Rectal smooth muscle tissue (tissue), 1 donor: Measurements from ENCODE around the gene DCP1B.

Experiments
- H3K27ac ChIP-seq: one replicate; pipeline ENCODE4 v1.7.0; 2013; ENCODE audit warnings: low read depth, low read length, inconsistent platforms
- H3K27me3 ChIP-seq: one replicate; pipeline ENCODE4 v1.7.0; 2013; ENCODE audit warnings: low read length; ENCODE audit not compliant: control insufficient read depth, insufficient read depth
- H3K36me3 ChIP-seq: one replicate; pipeline ENCODE4 v1.7.0; 2013; ENCODE audit warnings: low read length; ENCODE audit not compliant: control insufficient read depth, insufficient read depth
- H3K4me1 ChIP-seq: one replicate; pipeline ENCODE4 v1.7.0; 2013; ENCODE audit warnings: low read length; ENCODE audit not compliant: control insufficient read depth, insufficient read depth
- H3K4me3 ChIP-seq: one replicate; pipeline ENCODE4 v1.7.0; 2013; ENCODE audit warnings: low read length
- H3K9ac ChIP-seq: one replicate; pipeline ENCODE4 v1.7.0; 2013; ENCODE audit warnings: low read length

The DCP1B gene

GRCh38 chr12:2034633-2035430, 30.6 kb upstream of the DCP1B start:
- Histone ChIP-seq H3K36me3 (no peaks in the 10 kb centered on the region), H3K9ac (no peak overlapping the region), H3K27me3 (no peaks in the 10 kb centered on the region), H3K4me3 (peak overlapping the region; percentile 49), H3K4me1 (peaks cover 30% of the 10 kb centered on the region), H3K27ac (peak overlapping the region; percentile 58)

GRCh38 chr12:2032506-2032905, 28.2 kb upstream of the DCP1B start:
- Histone ChIP-seq H3K27ac (peak overlapping the region; percentile 68), H3K4me3 (no peak overlapping the region), H3K9ac (no peak overlapping the region), H3K36me3 (no peaks in the 10 kb centered on the region), H3K4me1 (peaks cover 49% of the 10 kb centered on the region), H3K27me3 (no peaks in the 10 kb centered on the region)

GRCh38 chr12:2029851-2030250, 25.6 kb upstream of the DCP1B start:
- H3K27me3 ChIP-seq, result no peaks in the 10 kb centered on the region
- H3K9ac ChIP-seq, result no peak overlapping the region
- H3K4me1 ChIP-seq, result peaks cover 57% of the 10 kb centered on the region
- H3K4me3 ChIP-seq, result no peak overlapping the region
- H3K27ac ChIP-seq, result peak overlapping the region; percentile 93
- H3K36me3 ChIP-seq, result no peaks in the 10 kb centered on the region

- Histone ChIP-seq H3K4me1 (peaks cover 46% of the 10 kb centered on the region), H3K36me3 (no peaks in the 10 kb centered on the region), H3K27ac (peak overlapping the region; percentile 93), H3K27me3 (no peaks in the 10 kb centered on the region), H3K9ac (no peak overlapping the region), H3K4me3 (no peak overlapping the region)
Measured at GRCh38 chr12:2027351-2027750, 23.1 kb upstream of the DCP1B start.

- no peaks in the 10 kb centered on the region for H3K36me3 ChIP-seq
- no peak overlapping the region for H3K4me3 ChIP-seq
- H3K9ac ChIP-seq, result no peak overlapping the region
- peaks cover 24% of the 10 kb centered on the region for H3K4me1 ChIP-seq
- H3K27me3 ChIP-seq, result no peaks in the 10 kb centered on the region
- no peak overlapping the region for H3K27ac ChIP-seq
Measured at GRCh38 chr12:2023365-2023764, 19.1 kb upstream of the DCP1B start.

GRCh38 chr12:2020511-2020910, 16.3 kb upstream of the DCP1B start:
- no peak overlapping the region for H3K9ac ChIP-seq
- no peak overlapping the region for H3K27ac ChIP-seq
- H3K4me1 ChIP-seq, result peaks cover 11% of the 10 kb centered on the region
- no peaks in the 10 kb centered on the region for H3K36me3 ChIP-seq
- no peaks in the 10 kb centered on the region for H3K27me3 ChIP-seq
- H3K4me3 ChIP-seq, result no peak overlapping the region

- H3K4me1 ChIP-seq, result peaks cover 19% of the 10 kb centered on the region
- H3K27ac ChIP-seq, result no peak overlapping the region
- no peak overlapping the region for H3K4me3 ChIP-seq
- H3K27me3 ChIP-seq, result no peaks in the 10 kb centered on the region
- no peak overlapping the region for H3K9ac ChIP-seq
- no peaks in the 10 kb centered on the region for H3K36me3 ChIP-seq
Measured at GRCh38 chr12:2019126-2019525, 14.9 kb upstream of the DCP1B start.

GRCh38 chr12:2018391-2018790, 14.1 kb upstream of the DCP1B start:
- Histone ChIP-seq H3K9ac (no peak overlapping the region), H3K36me3 (no peaks in the 10 kb centered on the region), H3K4me1 (peaks cover 24% of the 10 kb centered on the region), H3K4me3 (no peak overlapping the region), H3K27me3 (no peaks in the 10 kb centered on the region), H3K27ac (peak overlapping the region; percentile 53)

- Histone ChIP-seq H3K4me3 (no peak overlapping the region), H3K27me3 (no peaks in the 10 kb centered on the region), H3K36me3 (no peaks in the 10 kb centered on the region), H3K9ac (no peak overlapping the region), H3K27ac (peak overlapping the region; percentile 53), H3K4me1 (peaks cover 27% of the 10 kb centered on the region)
Measured at GRCh38 chr12:2017546-2018337, 13.5 kb upstream of the DCP1B start.

- no peaks in the 10 kb centered on the region for H3K27me3 ChIP-seq
- H3K9ac ChIP-seq, result no peak overlapping the region
- H3K4me1 ChIP-seq, result peaks cover 30% of the 10 kb centered on the region
- H3K27ac ChIP-seq, result no peak overlapping the region
- no peak overlapping the region for H3K4me3 ChIP-seq
- H3K36me3 ChIP-seq, result no peaks in the 10 kb centered on the region
Measured at GRCh38 chr12:2016862-2017545, 12.7 kb upstream of the DCP1B start.

GRCh38 chr12:2014231-2014630, 10.0 kb upstream of the DCP1B start:
- peaks cover 34% of the 10 kb centered on the region for H3K4me1 ChIP-seq
- H3K36me3 ChIP-seq, result no peaks in the 10 kb centered on the region
- no peak overlapping the region for H3K9ac ChIP-seq
- peak overlapping the region; percentile 70 for H3K27ac ChIP-seq
- no peaks in the 10 kb centered on the region for H3K27me3 ChIP-seq
- H3K4me3 ChIP-seq, result no peak overlapping the region

GRCh38 chr12:2013527-2014223, 9.4 kb upstream of the DCP1B start:
- no peak overlapping the region for H3K4me3 ChIP-seq
- H3K27me3 ChIP-seq, result no peaks in the 10 kb centered on the region
- peaks cover 39% of the 10 kb centered on the region for H3K4me1 ChIP-seq
- H3K27ac ChIP-seq, result peak overlapping the region; percentile 70
- H3K9ac ChIP-seq, result no peak overlapping the region
- H3K36me3 ChIP-seq, result no peaks in the 10 kb centered on the region
